ENCODE data around the gene SCN4B. TPM values are rescaled to one million over a fixed set of nuclear protein-coding genes. Genes with fewer than 3 reads are reported as not detected.

Gene SCN4B
- polyA plus RNA-seq, 1 donor (not counting 4 experiments of a cell fraction or from before 2014, with no cell fraction given): 7.7 TPM

DNA sequence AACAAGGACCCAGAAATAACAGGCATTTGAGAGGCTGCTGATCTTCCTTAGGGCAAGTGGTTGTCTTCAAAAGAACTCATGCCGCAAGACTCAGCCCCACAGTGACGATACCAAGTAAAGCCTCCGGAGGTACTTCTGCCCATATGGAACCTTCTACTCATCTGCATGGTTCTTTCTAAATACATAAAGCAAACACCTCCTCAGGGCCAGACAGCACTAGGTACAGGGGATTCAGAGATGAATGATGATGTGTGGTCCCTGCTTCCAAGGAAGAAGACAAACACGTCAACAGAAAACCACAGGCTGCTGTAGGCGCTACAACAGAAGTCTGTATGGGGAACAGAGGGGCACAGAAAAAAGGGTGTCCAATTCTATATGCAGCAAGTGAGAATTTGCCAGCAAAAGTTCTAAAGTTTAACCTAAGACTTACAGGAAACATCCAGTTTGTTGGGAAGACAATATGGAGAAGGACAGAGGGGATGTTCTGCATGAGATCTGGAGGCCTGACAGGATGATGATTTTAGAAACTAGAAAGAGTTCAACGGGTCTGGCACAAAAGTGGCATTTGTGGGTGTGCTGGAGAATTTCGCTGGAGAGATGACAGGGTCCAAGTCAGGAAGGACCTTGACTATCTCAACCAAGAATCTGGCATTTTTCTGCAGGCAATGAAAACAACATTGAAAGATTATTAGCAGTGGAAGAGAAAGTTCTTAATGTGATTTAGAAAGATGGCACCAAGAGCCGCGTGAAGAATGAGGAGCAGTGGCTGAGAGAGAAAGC lies 48.5 kb upstream of the SCN4B start:
- Histone ChIP-seq H3K27me3 (ENCODE audit: control insufficient read depth, extremely low read depth, insufficient read depth, low read length) (no peaks in the 10 kb centered on the region), H3K4me1 (ENCODE audit: control insufficient read depth, extremely low read depth, insufficient read depth, low read length) (peaks cover 5% of the 10 kb centered on the region), H3K36me3 (ENCODE audit: control insufficient read depth in 2 of 2, extremely low read depth in 1 of 2, insufficient read depth in 2 of 2, low read length in 2 of 2) (no peaks in the 10 kb centered on the region), H3K27ac (ENCODE audit: control insufficient read depth, insufficient read depth, low read length) (no peak overlapping the region), H3K9me3 (ENCODE audit: control insufficient read depth, low read depth, low read length) (no peaks in the 10 kb centered on the region), H3K9me1 (ENCODE audit: control insufficient read depth, extremely low read depth, insufficient read depth, low read length) (no peaks in the 10 kb centered on the region), H2AFZ (ENCODE audit: control insufficient read depth, low read length) (no peak overlapping the region), H3K79me2 (ENCODE audit: control insufficient read depth, insufficient read depth, low read length) (no peaks in the 10 kb centered on the region), H3K9ac (ENCODE audit: control insufficient read depth, extremely low read depth, insufficient read depth, low read length) (no peak overlapping the region), H3K4me3 (ENCODE audit: control insufficient read depth in 2 of 3, extremely low read depth in 1 of 3, insufficient read depth in 2 of 3, low read depth in 1 of 3, low read length in 3 of 3) (no peak overlapping the region), H3K4me2 (ENCODE audit: control insufficient read depth, extremely low read depth, insufficient read depth, low read depth, low read length) (no peak overlapping the region), H4K20me1 (ENCODE audit: control insufficient read depth, extremely low read depth, insufficient read depth, low read length) (no peaks in the 10 kb centered on the region)
- dilution Hi-C loops (cut with MboI; ENCODE audit: extremely low pct_ligation_motif_present, low sequenced_read_pairs): no loop called here
- no peak for DNase-seq (ENCODE audit: low read depth, low spot score)
- no peak for TF ChIP-seq EZH2 (IDR thresholded peaks at IDR 0.05; ENCODE audit: low read length)
- TF ChIP-seq, protein P1, sequence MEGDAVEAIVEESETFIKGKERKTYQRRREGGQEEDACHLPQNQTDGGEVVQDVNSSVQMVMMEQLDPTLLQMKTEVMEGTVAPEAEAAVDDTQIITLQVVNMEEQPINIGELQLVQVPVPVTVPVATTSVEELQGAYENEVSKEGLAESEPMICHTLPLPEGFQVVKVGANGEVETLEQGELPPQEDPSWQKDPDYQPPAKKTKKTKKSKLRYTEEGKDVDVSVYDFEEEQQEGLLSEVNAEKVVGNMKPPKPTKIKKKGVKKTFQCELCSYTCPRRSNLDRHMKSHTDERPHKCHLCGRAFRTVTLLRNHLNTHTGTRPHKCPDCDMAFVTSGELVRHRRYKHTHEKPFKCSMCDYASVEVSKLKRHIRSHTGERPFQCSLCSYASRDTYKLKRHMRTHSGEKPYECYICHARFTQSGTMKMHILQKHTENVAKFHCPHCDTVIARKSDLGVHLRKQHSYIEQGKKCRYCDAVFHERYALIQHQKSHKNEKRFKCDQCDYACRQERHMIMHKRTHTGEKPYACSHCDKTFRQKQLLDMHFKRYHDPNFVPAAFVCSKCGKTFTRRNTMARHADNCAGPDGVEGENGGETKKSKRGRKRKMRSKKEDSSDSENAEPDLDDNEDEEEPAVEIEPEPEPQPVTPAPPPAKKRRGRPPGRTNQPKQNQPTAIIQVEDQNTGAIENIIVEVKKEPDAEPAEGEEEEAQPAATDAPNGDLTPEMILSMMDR (optimal IDR thresholded peaks at IDR 0.05 in 1 of 3, IDR thresholded peaks at IDR 0.05 in 1 of 3, conservative IDR thresholded peaks at IDR 0.05 in 1 of 3; ENCODE audit: extremely low read depth in 1 of 3, insufficient read depth in 2 of 3, low read length in 3 of 3): no peak
- FAIRE-seq: no peak

DNA sequence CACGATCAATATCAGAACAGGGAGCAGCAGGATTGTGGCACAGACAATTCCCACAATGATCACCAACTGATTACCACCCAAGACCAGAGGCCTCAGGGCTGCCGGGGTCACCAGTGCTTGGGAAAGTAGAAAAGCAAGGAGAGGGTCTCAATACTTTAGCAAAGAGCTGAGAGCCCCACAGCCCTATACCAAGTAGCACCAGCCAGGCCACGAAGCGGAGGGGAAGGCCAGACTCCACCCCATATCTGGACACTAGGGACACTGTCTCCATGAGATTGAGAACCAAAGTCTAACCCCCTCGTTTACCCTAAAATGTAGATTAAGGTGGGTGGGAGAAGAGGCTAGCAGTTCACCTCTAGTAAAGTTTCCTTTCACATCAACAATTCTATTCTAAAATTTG lies 47.9 kb upstream of the SCN4B start:
- Histone ChIP-seq H4K20me1 (ENCODE audit: control insufficient read depth, extremely low read depth, insufficient read depth, low read length) (no peaks in the 10 kb centered on the region), H3K9me1 (ENCODE audit: control insufficient read depth, extremely low read depth, insufficient read depth, low read length) (no peaks in the 10 kb centered on the region), H3K9me3 (ENCODE audit: control insufficient read depth, low read depth, low read length) (no peaks in the 10 kb centered on the region), H3K36me3 (ENCODE audit: control insufficient read depth in 2 of 2, extremely low read depth in 1 of 2, insufficient read depth in 2 of 2, low read length in 2 of 2) (no peaks in the 10 kb centered on the region), H3K4me2 (ENCODE audit: control insufficient read depth, extremely low read depth, insufficient read depth, low read depth, low read length) (no peak overlapping the region), H3K79me2 (ENCODE audit: control insufficient read depth, insufficient read depth, low read length) (no peaks in the 10 kb centered on the region), H3K9ac (ENCODE audit: control insufficient read depth, extremely low read depth, insufficient read depth, low read length) (no peak overlapping the region), H3K27me3 (ENCODE audit: control insufficient read depth, extremely low read depth, insufficient read depth, low read length) (no peaks in the 10 kb centered on the region), H3K4me3 (ENCODE audit: control insufficient read depth in 2 of 3, extremely low read depth in 1 of 3, insufficient read depth in 2 of 3, low read depth in 1 of 3, low read length in 3 of 3) (no peak overlapping the region), H3K4me1 (ENCODE audit: control insufficient read depth, extremely low read depth, insufficient read depth, low read length) (peaks cover 8% of the 10 kb centered on the region), H3K27ac (ENCODE audit: control insufficient read depth, insufficient read depth, low read length) (no peak overlapping the region), H2AFZ (ENCODE audit: control insufficient read depth, low read length) (no peak overlapping the region)
- dilution Hi-C loops (cut with MboI; ENCODE audit: extremely low pct_ligation_motif_present, low sequenced_read_pairs): no loop called here
- FAIRE-seq (no peak), DNase-seq (ENCODE audit: low read depth, low spot score) (no peak)
- no peak for TF ChIP-seq EZH2 (IDR thresholded peaks at IDR 0.05; ENCODE audit: low read length)
- TF ChIP-seq, protein P1 (optimal IDR thresholded peaks at IDR 0.05 in 1 of 3, IDR thresholded peaks at IDR 0.05 in 1 of 3, conservative IDR thresholded peaks at IDR 0.05 in 1 of 3; ENCODE audit: extremely low read depth in 1 of 3, insufficient read depth in 2 of 3, low read length in 3 of 3): no peak
